ENCODE measurements around the gene TRA2B. TPM values are rescaled to one million over a fixed set of nuclear protein-coding genes. Genes with fewer than 3 reads are reported as not detected.

TRA2B gene
- total RNA-seq = 199 and 214 TPM in 2 replicates
- polyA plus RNA-seq = 143 and 173 TPM in 2 replicates
- 154 and 167 TPM in 2 replicates for polyA plus RNA-seq (2011; cell fraction: cytosol; rRNA removed)
- polyA plus RNA-seq (2011; cell fraction: nucleus; rRNA removed) = 412 and 413 TPM in 2 replicates
- polyA plus RNA-seq (2012) = 112 and 175 TPM in 2 replicates
- polyA minus RNA-seq = 267 and 283 TPM in 2 replicates
- polyA minus RNA-seq (2011; cell fraction: cytosol; rRNA and poly(A)+ RNA removed) = 249 TPM
- polyA minus RNA-seq (2011; cell fraction: nucleus; rRNA and poly(A)+ RNA removed) = 589 and 656 TPM in 2 replicates
- percentile 100 among the genes with signal in this experiment for Bru-seq, nascent RNA
- percentile 96 among the genes with signal in this experiment for BruChase-seq, experiment 1, labeled RNA remaining after a 6-hour chase
- percentile 98 among the genes with signal in this experiment for BruChase-seq, experiment 2, labeled RNA remaining after a 2-hour chase
- long read RNA-seq, transcript TRA2B-205 (9 exons, 2,952 nt) = major isoform, 44 of 79 reads
- long read RNA-seq, partial matches to known transcripts = 11 of 79 reads
- long read RNA-seq, other reads (novel, unspliced or antisense) = 13 of 79 reads

- Histone ChIP-seq H3K4me1 (ENCODE audit: control insufficient read depth, extremely low read depth, insufficient read depth, low read length) (peaks cover 26% of the 10 kb centered on the region), H3K27me3 (ENCODE audit: control insufficient read depth in 2 of 2, insufficient read depth in 2 of 2, low read length in 2 of 2) (peaks cover 0 to 3% of the 10 kb centered on the region in 2 experiments), H2AFZ (ENCODE audit: low read depth, low read length) (peak within 1 kb of the TSS; percentile 67), H3K4me3 (replicated peaks in 1 of 3; ENCODE audit: insufficient read depth in 1 of 3, low read depth in 1 of 3, low read length in 3 of 3) (peak within 1 kb of the TSS; percentile 41 to 98 (median 97)), H3K27ac (ENCODE audit: insufficient read depth, low read depth, low read length) (peak within 1 kb of the TSS; percentile 76), H3K9me3 (replicated peaks; ENCODE audit: control insufficient read depth, insufficient read depth, low read length) (no peaks in the 10 kb centered on the region), H3K79me2 (ENCODE audit: control insufficient read depth, insufficient read depth, low read length) (peaks cover 49% of the 10 kb centered on the region), H3K36me3 (ENCODE audit: control insufficient read depth in 2 of 2, extremely low read depth in 1 of 2, insufficient read depth in 2 of 2, low read length in 2 of 2) (no peaks in the 10 kb centered on the region), H3K4me2 (ENCODE audit: insufficient read depth, low read length) (peak within 1 kb of the TSS; percentile 98), H4K20me1 (replicated peaks; ENCODE audit: control insufficient read depth, extremely low read depth, insufficient read depth, low read length) (peaks cover 31% of the 10 kb centered on the region), H3K9ac (replicated peaks; ENCODE audit: extremely low read depth, insufficient read depth, low read length) (peak within 1 kb of the TSS; percentile 94), H3K9me1 (replicated peaks; ENCODE audit: control insufficient read depth, extremely low read depth, insufficient read depth, low read length) (no peaks in the 10 kb centered on the region)
- TF ChIP-seq FOS (IDR thresholded peaks at IDR 0.05; ENCODE audit: borderline replicate concordance, insufficient read depth, low read length) (no peak), POLR2AphosphoS5 (IDR thresholded peaks at IDR 0.05; ENCODE audit: insufficient read depth, low read depth, low read length) (peak; percentile 100), JUN (IDR thresholded peaks at IDR 0.05; ENCODE audit: borderline replicate concordance, insufficient read depth, insufficient read length, low read depth) (no peak), MYC (IDR thresholded peaks at IDR 0.05; ENCODE audit: low read depth, low read length) (no peak), EZH2 (IDR thresholded peaks at IDR 0.05; ENCODE audit: borderline replicate concordance, low read depth, low read length, severe bottlenecking) (no peak), POLR2A (IDR thresholded peaks at IDR 0.05; ENCODE audit: low read depth, low read length) (peak; percentile 99), MAX (IDR thresholded peaks at IDR 0.05; ENCODE audit: insufficient read depth, insufficient read length) (peak; percentile 52), CTCF (IDR thresholded peaks at IDR 0.05; ENCODE audit: extremely low read depth in 1 of 2, insufficient read depth in 1 of 2, low read depth in 1 of 2, low read length in 2 of 2) (peak in 1 of 2 donors; percentile 38), GATA2 (IDR thresholded peaks at IDR 0.05; ENCODE audit: insufficient read depth, insufficient read length, low read depth, low read length) (no peak)
- no TSS peak for BruUV-seq (replicated peaks)
- FAIRE-seq (peak; percentile 82), DNase-seq (ENCODE audit: low read depth, low spot score) (peak; percentile 99)
- dilution Hi-C loops (cut with MboI; ENCODE audit: extremely low pct_ligation_motif_present, low sequenced_read_pairs) = no loop called here
- ChIA-PET CTCF (interaction anchor here (0.6 to 1.4 kb wide), 2 partner anchors 19 to 277 kb away, joined by 3 to 8 read pairs; no protein-coding TSS in a partner anchor), POLR2A (interaction anchor here (0.6 to 2.2 kb wide), 21 partner anchors 9 to 1200 kb away, joined by 3 to 9 read pairs (median 4); partner anchors contain the start of genes DNAJB11 and SENP2)
- intact Hi-C loops (cut with micrococcal nuclease) = loop anchor here (1.0 to 10.0 kb wide), 6 partner anchors 171 to 1603 kb away; partner anchors contain the start of genes DNAJB11, EIF4A2, ETV5 and FAM131A
Observed at GRCh38 chr3:185937689-185938374, at the start of gene TRA2B. TRA2B (minus strand) TSS chr3:185938014; CDS start chr3:185937860, 154 bp downstream.

All from endothelial cell of umbilical vein (primary cell).